ENCODE results near the gene HMG20A. TPM values are rescaled to one million over a fixed set of nuclear protein-coding genes. Genes with fewer than 3 reads are reported as not detected.

The HMG20A gene
- total and polyA plus RNA-seq, 9 of the 15 experiments (the other 6 are each of a cell fraction or from before 2014, with no cell fraction given), result 25.0 to 68.1 (median 38.9) TPM

DNA sequence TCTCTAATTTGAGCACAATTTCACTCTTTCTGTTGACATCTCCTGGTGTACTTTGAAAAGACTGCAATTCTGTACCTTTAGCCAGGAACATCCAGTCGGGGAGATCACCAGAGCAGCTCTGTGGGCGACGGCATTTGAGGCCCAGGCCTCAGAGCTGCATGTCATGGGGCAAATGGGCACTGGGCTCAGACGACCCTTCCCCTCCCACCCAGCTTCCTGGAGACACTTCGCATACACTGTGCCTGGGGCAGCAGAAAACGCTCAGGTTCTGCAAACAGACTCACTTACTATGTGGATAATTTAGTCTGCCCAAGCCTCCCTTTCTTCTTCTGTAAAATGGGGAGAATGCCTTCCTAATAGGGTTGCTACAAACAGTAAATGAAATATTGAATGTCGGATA is 96.9 kb downstream of the HMG20A start (continued):
- TF ChIP-seq CBX1 (IDR thresholded peaks at IDR 0.05; ENCODE audit: low read depth), result no peak
- no peak for TF ChIP-seq ZNF224 (CRISPR knock-in tag; IDR thresholded peaks at IDR 0.05)

DNA sequence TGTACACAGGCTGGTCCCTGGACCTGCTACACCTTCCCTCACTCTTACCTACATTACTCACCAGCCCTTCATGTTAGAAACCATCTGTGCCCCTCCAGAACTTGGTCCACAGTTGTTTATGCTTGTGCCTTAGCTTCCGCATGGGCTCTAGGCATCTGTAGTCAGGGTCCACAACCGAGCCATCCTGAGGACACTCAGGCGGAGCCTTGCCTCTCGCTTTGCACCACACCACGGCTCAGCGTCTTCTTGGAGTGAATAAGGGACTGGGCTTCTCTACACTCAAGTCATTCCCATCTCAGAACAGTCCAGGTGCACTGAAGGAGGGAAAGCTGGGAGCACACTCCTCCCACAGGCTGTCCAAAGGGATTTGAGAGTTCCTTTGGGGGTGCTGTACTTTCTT is 97.8 kb downstream of the HMG20A start:
- in situ Hi-C loops (cut with MboI), result no loop called here
- ChIA-PET CTCF (ENCODE audit: low intra/inter-chr PET ratio) (no interaction called here), POLR2A (interaction anchor here (1.1 kb wide), 1 partner anchor 11 kb away, joined by 4 read pairs; no protein-coding TSS in a partner anchor)
- no TSS peak for BruUV-seq (replicated peaks)
- Histone ChIP-seq H2AFZ (ENCODE audit: low read depth, low read length) (no peak overlapping the region), H3K4me2 (ENCODE audit: insufficient read depth, low read length) (no peak overlapping the region), H3K79me2 (ENCODE audit: control insufficient read depth, insufficient read depth, low read length) (no peaks in the 10 kb centered on the region), H3K4me1 (replicated peaks in 1 of 2; ENCODE audit: control insufficient read depth in 2 of 2, insufficient read depth in 2 of 2, low read length in 2 of 2) (0 out of 5 replicates have a peak, but pooled peaks cover 0 to 3% of the 10 kb centered on the region in 2 experiments), H3K4me3 (no peak overlapping the region), H4K20me1 (replicated peaks; ENCODE audit: control insufficient read depth, insufficient read depth, low read length) (no peaks in the 10 kb centered on the region; the same call in 1 of the 2 replicates), H3K9ac (ENCODE audit: insufficient read depth in 1 of 2, low read depth in 2 of 2, low read length in 2 of 2) (no peak overlapping the region), H3K36me3 (ENCODE audit: control insufficient read depth, insufficient read depth, low read length) (no peaks in the 10 kb centered on the region), H3K9me3 (replicated peaks; ENCODE audit: control insufficient read depth, insufficient read depth, low read depth, low read length) (no peaks in the 10 kb centered on the region), H3K9me1 (ENCODE audit: control insufficient read depth, insufficient read depth, low read length) (no peaks in the 10 kb centered on the region), H3K27me3 (ENCODE audit: control insufficient read depth in 2 of 2, insufficient read depth in 2 of 2, low read length in 2 of 2) (peaks cover 21 to 45% of the 10 kb centered on the region in 2 experiments; a peak in 4 of 5 replicates), H3K27ac (ENCODE audit: extremely low read depth, low read depth, low read length) (no peak overlapping the region)
- TF ChIP-seq, protein P1, sequence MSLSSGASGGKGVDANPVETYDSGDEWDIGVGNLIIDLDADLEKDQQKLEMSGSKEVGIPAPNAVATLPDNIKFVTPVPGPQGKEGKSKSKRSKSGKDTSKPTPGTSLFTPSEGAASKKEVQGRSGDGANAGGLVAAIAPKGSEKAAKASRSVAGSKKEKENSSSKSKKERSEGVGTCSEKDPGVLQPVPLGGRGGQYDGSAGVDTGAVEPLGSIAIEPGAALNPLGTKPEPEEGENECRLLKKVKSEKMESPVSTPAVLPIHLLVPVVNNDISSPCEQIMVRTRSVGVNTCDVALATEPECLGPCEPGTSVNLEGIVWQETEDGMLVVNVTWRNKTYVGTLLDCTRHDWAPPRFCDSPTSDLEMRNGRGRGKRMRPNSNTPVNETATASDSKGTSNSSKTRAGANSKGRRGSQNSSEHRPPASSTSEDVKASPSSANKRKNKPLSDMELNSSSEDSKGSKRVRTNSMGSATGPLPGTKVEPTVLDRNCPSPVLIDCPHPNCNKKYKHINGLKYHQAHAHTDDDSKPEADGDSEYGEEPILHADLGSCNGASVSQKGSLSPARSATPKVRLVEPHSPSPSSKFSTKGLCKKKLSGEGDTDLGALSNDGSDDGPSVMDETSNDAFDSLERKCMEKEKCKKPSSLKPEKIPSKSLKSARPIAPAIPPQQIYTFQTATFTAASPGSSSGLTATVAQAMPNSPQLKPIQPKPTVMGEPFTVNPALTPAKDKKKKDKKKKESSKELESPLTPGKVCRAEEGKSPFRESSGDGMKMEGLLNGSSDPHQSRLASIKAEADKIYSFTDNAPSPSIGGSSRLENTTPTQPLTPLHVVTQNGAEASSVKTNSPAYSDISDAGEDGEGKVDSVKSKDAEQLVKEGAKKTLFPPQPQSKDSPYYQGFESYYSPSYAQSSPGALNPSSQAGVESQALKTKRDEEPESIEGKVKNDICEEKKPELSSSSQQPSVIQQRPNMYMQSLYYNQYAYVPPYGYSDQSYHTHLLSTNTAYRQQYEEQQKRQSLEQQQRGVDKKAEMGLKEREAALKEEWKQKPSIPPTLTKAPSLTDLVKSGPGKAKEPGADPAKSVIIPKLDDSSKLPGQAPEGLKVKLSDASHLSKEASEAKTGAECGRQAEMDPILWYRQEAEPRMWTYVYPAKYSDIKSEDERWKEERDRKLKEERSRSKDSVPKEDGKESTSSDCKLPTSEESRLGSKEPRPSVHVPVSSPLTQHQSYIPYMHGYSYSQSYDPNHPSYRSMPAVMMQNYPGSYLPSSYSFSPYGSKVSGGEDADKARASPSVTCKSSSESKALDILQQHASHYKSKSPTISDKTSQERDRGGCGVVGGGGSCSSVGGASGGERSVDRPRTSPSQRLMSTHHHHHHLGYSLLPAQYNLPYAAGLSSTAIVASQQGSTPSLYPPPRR (CRISPR knock-in tag; IDR thresholded peaks at IDR 0.05; ENCODE audit: borderline replicate concordance), result no peak
- TF ChIP-seq ELF4 (CRISPR knock-in tag; IDR thresholded peaks at IDR 0.05), result no peak
- 8% methylated on average over 5 of the region's 6 CpGs for WGBS (ENCODE audit: insufficient coverage, low coverage, missing lambda C conversion rate)
- no peak for DNase-seq (ENCODE audit: extremely low read depth in 1 of 4, low spot score in 3 of 4)
- FAIRE-seq, result no peak
- no peak for ATAC-seq
- intact Hi-C loops (cut with micrococcal nuclease), result no loop called here
